ENCODE data around the gene PTGIR.

GRCh38 chr19:46587861-46588260, 37.0 kb downstream of the PTGIR start:
- no peak for TF ChIP-seq POLR2A (IDR thresholded peaks at IDR 0.05; ENCODE audit: low read depth, low read length)
- TF ChIP-seq FOS (IDR thresholded peaks at IDR 0.05; ENCODE audit: low read depth, low read length), result no peak
- TF ChIP-seq, protein P1, sequence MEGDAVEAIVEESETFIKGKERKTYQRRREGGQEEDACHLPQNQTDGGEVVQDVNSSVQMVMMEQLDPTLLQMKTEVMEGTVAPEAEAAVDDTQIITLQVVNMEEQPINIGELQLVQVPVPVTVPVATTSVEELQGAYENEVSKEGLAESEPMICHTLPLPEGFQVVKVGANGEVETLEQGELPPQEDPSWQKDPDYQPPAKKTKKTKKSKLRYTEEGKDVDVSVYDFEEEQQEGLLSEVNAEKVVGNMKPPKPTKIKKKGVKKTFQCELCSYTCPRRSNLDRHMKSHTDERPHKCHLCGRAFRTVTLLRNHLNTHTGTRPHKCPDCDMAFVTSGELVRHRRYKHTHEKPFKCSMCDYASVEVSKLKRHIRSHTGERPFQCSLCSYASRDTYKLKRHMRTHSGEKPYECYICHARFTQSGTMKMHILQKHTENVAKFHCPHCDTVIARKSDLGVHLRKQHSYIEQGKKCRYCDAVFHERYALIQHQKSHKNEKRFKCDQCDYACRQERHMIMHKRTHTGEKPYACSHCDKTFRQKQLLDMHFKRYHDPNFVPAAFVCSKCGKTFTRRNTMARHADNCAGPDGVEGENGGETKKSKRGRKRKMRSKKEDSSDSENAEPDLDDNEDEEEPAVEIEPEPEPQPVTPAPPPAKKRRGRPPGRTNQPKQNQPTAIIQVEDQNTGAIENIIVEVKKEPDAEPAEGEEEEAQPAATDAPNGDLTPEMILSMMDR (conservative IDR thresholded peaks at IDR 0.05; ENCODE audit: low read depth, low read length), result no peak
- TF ChIP-seq MAFK (IDR thresholded peaks at IDR 0.05; ENCODE audit: low read depth, low read length), result no peak
- no peak for TF ChIP-seq SMC3 (IDR thresholded peaks at IDR 0.05; ENCODE audit: low read depth, low read length)
- TF ChIP-seq, protein P2, sequence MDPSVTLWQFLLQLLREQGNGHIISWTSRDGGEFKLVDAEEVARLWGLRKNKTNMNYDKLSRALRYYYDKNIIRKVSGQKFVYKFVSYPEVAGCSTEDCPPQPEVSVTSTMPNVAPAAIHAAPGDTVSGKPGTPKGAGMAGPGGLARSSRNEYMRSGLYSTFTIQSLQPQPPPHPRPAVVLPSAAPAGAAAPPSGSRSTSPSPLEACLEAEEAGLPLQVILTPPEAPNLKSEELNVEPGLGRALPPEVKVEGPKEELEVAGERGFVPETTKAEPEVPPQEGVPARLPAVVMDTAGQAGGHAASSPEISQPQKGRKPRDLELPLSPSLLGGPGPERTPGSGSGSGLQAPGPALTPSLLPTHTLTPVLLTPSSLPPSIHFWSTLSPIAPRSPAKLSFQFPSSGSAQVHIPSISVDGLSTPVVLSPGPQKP (IDR thresholded peaks at IDR 0.05; ENCODE audit: borderline replicate concordance, low read depth, low read length), result no peak
- no peak for TF ChIP-seq CEBPB (IDR thresholded peaks at IDR 0.05; ENCODE audit: low read depth, low read length)
- TF ChIP-seq RAD21 (IDR thresholded peaks at IDR 0.05; ENCODE audit: low read length), result no peak
- no peak for TF ChIP-seq NFE2L2 (IDR thresholded peaks at IDR 0.05; ENCODE audit: low read depth, low read length)
- TF ChIP-seq BHLHE40 (IDR thresholded peaks at IDR 0.05; ENCODE audit: low read depth, low read length), result no peak
- TF ChIP-seq RCOR1 (IDR thresholded peaks at IDR 0.05; ENCODE audit: insufficient replicate concordance, low read length), result no peak
- TF ChIP-seq CHD1 (IDR thresholded peaks at IDR 0.05; ENCODE audit: low read depth, low read length), result no peak
- TF ChIP-seq MXI1 (IDR thresholded peaks at IDR 0.05; ENCODE audit: borderline replicate concordance, low read depth, low read length), result no peak
